Skin of body (tissue), 2 donors: ENCODE measurements around the gene TPGS2. TPM values are rescaled to one million over a fixed set of nuclear protein-coding genes. Genes with fewer than 3 reads are reported as not detected.
A peak's percentile ranks its signal among the peaks of the same experiment; 100 is the strongest.
"Not testable (repeated sequence)": the region's sequence is repeated elsewhere in the genome, so short reads cannot be mapped to it uniquely, and the experiment has no call there.

Experiments
- DNase-seq: peaks from one replicate; lab custom pipeline; 2025; lab: John Stamatoyannopoulos, UW
- total RNA-seq: library from RNA; depleted of rRNA; stranded (reverse); fragments of >200 nt; gene quantifications from one replicate; pipeline ENCODE4 v1.2.3, GENCODE V29; 2014

Gene TPGS2
- total RNA-seq, 1 donor from 2014 or later, result 38.3 TPM

DNA sequence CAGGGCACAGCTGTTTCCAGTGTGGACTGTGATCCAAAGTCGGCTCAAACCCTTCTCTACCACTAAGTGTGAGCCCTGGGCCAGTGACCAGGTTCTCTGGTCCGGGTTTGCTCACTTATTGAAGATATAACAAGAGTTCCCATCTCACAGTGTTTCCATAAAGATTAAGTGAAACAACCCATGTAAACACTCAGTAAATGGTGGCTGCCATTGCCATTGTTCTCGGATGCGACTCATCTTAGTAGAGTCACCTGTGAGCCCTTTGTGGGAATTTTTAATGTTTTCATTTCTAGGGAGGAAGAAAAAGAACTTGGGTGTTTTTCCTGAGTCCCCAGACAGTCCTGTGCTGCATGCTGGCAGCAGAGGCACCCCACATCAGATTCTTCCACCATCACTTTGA is 53.4 kb downstream of the TPGS2 start:
- DNase-seq, result no peak

DNA sequence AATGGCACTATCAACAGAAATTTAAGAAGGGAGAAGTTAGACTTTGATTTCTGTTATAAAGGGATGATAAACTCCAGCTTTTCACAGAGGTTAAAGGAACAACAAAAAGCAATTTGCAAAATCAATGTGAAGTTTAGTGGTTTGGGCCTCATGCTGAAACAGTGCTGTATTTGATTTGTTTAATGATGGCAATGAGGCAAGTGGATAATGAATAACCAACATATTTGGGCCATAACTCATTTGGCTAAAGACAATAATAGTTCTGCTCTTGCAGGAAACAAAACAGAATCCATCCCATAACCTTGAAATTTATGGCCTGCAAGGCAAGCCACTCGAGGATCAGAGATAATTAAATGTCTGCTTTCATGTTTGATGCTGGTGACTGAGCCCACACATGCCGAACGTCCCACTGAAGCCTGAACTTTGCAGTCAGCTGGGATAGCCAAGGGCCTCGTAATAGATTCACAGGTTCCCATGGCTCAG is 56.5 kb downstream of the TPGS2 start:
- peak; percentile 18 for DNase-seq

DNA sequence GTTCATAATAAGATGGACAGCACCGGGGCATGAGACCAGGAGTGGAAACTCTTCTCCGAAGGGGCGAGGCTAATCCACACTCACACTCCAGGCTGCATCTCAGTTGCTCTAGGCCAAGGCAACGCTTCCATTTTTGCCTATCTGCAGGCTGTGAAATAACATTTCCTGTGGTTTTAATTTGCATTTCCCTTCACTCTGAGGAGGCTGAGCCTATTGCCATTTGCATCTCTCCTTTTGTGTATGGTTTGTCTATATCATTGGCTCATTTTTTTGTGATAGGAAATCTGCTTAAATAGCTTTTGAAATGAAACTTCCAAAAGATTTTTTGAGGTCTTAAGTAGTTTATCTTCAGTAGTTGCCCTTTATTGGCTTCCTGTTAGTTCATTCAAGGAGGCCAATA is 57.6 kb downstream of the TPGS2 start:
- DNase-seq, result no peak

DNA sequence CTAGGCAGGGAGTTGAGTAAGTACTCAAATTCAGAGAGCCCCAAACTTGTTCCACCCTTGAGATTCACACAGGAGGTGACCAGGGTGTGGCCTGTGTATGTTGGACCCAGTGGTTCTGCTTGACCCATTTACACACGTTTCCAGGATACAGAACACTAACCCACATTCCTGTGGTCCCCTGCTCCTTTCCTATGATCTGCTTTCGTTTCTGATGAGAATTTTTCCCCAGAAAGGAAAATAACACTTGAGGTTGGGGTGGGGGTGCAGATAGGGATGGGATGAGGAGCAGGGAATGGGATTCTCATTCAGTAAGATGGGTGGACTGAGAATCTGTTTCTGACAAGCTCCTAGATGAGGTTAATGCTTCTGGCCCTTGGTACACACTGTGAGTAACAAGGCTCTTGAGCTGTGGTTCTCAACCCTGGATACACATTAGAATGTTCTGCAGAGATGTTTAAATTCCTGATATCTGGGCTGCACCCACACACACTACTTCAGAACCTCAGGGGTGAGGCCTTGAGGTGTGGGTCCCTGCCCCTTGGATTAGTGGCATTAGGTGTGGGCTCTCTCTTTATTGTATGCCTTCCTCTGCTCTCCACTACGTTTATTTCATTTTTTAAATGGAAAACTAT is 58.4 kb downstream of the TPGS2 start:
- DNase-seq, result no peak

DNA sequence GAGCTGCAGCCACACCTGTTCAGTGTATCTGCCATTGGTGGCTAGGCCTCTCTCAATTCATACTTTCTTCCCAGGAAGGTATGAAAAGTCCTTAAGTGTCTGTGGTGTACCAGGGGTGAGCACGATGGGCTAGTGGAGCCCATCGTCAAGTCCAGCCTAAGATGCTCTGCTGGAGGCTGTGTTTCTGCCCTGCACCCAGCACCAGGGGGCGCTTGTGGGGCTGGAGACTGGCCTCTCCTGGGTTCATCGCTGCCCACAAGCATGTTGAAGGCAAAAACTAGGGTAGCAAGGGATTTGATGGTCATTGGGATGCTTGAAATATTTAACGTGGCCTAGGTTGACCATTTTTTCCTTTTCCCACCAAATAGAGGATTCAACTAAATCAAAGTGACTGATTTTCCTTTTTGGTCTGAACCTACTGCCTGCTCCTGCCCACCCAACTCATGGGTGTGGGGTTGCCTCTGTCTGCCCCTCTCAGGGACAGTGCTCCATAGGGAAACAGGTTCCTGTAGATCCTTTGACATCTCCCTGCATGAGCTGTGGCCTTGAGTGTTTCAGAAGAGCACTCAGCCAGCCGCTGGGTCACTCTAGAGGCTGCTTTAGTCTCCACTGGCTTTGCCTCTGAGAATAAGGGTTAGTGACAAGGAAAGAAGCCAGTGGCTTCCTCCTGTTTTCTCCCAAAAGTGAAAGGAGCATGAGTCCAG is 59.0 kb downstream of the TPGS2 start:
- DNase-seq, result no peak

DNA sequence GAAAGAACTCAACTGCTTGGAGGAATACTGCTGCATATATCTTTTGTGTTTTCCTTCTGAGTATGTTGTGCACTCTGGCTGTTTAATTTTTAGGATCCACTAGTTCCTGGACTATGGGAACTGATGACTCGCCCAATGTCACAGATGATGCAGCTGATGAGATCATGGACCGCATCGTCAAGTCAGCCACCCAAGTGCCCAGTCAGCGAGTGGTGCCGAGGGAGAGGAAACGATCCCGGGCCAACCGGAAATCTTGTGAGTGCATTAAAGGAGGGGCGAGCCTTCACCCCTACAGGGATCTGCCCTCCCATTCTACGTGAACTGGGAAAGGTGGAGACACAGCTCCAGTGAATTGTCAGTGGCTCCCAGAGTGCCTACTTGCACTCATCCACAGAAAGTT is 59.6 kb downstream of the TPGS2 start:
- DNase-seq, result no peak

DNA sequence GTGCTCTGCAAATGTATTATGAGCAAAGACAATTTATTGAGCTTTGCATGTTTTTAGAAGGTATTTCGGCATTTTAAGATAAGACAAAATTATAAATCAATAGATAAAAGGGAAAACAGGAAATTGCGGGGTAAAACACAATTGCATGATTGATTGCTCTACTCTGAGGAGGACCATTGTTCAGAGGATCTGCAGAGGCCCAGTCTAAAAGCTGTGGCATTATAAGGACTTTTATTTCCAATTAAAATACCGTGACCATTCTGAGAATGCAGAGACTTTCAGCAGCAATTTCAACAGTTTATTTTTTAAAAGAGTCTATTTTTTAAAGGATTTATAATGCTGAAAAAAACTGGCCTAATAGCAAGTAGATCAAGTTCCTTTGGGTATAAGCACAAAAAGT is 62.0 kb downstream of the TPGS2 start:
- peak; percentile 27 for DNase-seq

DNA sequence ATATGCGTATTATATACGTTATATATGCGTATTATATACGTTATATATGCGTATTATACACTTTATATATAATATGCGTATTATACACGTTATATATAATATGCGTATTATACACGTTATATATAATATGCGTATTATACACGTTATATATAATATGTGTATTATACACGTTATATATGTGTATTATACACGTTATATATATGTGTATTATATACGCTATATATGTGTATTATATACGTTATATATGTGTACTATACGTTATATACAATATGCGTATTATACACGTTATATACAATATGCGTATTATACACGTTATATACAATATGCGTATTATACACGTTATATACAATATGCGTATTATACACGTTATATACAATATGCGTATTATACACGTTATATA is 65.8 kb downstream of the TPGS2 start:
- not testable (repeated sequence) for DNase-seq

DNA sequence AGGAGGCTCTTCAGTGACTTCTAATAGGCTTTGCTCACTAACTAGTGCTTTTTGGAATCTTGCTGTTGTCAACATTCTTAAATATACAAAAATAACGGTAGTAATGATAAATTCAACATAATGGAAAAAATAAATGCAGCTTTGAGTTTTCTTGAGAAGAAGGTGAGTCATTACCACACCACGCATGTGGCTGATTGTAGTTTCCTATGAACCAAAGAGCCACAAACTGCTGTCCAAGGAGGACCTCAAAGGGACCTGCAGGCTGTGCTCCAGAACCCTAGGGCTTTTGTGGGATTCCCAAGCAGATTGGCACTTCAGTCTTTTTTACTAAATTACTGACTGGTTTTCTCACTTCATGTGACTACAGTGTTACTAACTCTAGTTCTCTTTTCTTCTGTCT is 66.7 kb downstream of the TPGS2 start:
- no peak for DNase-seq

DNA sequence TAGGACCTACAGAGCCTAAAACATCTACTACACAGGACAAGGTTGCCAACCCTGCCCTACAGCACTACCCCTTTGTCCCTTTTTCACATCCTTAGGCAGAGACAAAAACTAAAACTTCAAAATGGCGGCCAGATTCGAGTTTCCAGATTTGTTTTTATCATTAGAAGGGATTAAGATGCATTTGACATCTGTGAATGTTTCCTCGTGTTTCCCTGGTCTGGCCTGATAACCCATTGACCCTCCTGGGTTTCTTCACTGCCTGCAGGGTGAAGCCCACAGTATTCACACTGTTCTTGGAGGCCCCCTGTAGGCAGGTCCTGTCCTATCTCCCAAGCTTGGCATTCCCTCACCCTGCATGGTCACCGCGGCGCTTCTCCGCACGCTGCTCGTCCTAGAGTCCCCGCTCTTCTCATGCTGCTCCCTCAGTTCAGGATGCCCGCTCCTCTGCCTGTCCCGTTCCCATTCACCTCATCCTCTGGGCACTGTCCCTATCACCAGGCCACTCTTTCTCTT is 67.6 kb downstream of the TPGS2 start:
- no peak for DNase-seq

DNA sequence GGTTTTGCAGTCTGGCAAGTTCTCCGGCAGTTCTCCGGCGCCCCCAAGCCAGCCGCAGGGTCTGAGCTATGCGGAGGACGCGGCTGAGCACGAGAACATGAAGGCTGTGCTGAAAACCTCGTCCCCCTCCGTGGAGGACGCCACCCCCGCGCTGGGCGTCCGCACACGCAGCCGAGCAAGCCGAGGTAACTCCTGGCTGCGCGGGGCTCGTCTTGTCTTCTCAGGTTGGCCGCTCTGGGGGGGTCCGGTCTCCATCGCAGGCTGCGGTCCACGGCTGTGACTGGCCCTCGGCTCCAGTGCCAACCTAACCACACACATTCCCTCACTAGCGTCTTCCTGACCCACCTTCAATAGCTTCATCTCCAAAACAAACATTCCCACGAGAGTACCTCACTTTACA is 68.2 kb downstream of the TPGS2 start:
- DNase-seq, result no peak

DNA sequence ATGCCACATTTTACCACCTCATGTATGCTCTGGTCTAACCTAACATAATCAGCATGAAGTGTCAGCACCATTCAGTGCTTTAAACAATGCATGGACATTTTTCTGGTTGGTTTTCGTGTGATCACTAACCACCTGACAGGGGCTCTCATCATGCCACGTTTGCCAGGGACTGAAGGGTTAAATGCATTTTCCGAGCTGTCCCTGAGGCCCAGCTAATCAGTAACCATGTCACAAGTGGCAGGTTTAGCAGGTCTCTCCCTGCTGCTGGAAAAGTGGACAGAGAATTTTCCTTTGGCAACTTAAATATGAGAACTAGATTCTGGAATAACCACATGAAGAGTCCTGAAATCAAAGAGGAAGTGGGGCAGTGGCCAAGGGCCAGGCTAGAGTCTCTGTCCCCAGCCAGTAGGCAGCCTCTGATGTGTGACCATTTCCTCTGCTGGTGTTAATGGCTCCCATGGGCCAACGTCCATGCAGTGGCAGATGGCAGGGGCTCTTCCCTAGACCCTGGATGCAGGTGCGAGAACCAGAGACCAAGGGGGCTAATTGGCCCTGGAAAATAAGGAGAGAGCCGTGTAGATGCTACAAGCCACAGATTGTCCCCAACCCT is 69.5 kb downstream of the TPGS2 start:
- DNase-seq, result no peak

DNA sequence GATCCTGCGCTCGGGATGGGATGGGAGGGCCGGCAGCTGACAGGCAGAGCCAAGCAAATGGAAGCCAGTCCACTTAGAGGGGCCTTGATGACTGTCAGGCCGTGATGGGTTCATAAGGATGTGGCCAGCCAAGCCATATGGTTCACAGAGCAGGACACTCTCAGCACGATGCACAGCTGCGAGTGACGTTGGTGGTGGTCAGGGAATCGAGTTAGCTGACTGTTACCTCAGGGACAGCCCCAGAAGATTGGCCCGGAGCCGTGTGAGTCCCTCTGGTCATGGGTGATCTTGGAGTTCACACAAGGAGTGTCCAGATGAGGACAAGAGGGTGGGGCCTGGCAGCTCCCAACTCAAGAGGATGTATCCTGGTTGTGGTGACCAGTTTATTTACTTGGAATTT is 70.2 kb downstream of the TPGS2 start:
- DNase-seq, result no peak

DNA sequence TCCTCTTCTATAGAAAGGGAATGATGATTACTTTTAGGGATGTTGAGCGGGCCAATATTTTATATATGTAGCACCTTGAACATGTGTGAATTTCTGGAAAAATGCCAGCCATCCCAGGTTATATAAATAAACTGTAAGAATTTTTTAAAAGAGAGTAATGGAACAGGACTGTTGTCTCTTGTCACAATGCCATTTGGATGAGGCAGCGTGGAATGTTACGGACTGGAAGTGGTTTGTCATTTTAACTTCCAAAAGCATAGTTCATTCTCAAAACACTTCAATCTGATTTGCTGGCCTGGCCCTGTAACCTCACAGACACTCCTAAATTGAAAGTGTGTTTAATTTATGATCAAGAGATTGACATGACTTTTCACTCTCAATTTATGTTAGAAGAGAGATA is 70.8 kb downstream of the TPGS2 start:
- peak; percentile 11 for DNase-seq

DNA sequence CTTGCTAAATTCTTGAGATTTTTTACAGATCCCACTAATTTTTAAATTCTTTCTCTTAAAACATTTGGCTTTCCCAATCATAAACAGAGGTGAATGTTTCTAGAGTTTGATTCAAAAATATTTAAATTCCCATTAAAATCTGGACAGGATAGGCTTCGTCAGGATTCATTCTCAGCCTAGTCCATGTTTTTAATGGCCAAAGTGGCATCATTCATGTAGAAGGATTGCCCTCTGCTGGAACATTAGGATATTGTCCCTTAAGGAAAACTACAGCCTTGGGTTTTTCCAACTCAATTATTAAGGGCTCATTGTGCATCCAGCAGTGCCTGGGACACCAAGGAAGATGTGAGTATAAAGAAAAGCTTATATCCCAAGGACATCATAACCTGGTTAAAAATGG is 71.7 kb downstream of the TPGS2 start:
- peak; percentile 52 for DNase-seq

DNA sequence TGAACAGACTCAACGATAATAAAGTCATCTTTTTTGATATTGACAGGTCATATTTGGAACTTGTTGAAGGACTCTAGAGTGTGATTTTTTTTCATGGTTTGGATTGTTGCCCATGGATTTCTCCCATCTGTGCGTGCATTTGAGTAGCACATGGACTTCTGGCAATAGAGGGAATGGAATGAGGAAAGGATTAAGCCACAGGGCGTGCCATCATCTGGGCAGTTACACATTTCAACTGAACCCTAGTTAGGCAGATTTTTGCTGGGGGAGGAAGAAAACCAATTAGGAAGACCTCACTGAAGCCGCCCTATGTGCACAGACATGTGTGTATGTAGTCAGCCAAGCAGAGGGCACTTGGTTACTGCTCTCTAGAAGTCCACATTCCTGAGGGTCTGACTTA is 72.6 kb downstream of the TPGS2 start:
- DNase-seq, result peak; percentile 45

DNA sequence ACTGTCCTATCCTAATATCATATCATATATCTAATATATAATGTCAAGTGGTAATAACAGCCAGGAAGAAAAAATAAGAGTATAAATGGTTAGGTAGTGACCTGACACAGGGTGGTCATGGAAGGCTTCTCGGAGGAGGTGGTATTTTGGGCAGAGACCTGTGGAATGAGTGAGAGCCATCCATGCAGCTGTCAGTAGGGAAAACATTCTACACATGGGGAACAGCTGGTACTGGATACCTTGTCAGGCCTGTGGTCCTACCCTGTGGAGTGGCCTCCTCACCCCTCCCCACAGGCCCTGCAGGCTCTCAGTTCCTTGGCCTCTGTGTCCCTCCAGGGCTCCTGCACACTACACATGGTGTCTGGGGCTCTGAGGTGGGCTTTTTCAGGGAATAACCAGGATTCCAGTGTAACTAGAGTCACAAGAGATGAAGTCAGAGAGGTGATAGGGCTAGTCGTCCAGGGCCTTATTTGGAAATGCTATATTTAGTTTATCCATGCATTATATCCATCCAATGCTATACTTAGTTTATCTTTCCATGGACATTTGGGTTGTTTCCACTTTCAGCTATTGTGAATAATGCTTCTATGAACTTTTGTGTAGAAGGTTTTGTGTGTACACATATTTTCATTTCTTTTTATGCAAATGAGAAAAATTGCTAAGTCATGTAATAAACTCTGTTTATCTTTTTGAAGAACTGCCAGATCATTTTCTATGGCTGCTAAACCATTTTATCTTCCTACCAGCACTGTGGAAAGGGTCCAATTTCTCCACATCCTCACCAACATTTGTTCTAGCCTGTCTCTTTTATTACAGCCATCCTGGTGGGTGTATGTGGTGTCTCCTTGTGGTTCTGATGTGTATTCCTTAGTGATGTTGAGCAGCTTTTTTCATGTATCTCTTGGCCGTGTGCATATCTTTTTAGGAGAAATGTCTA is 75.6 kb downstream of the TPGS2 start:
- no peak for DNase-seq

DNA sequence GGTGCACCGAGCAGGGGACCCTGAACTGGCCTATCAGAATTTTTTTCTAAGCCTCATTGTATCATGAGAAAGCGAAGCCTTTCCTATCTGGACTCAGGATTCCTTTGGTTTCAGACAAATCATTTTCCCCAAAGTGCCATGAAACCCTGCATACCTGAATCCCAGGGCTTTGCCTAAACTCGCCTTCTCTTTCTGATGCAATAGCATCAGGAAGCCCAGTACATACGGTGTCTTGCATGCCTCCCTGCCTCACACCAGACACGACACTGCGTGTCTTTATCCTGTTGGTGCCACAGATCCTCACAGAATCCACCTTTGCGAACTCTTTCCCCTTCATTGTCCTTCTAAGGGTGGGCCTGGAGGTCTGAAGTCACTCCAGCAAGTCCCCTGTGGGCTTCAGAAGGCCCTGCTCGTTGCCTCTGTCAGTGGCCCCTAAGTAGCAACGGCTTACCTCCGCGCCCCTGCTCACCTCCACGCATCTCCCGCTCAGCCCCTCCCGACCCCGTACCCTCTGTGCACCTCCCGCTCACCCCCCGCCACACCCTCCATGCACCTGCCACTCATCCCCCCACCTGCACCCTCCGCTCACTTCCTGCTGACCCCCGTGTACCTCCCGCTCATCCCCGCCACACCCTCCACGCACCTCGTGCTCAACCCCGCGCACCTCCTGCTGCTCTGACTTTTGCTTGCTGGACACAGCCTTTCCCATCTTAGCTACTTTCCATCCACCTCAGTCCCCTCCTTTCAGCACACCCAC is 83.4 kb downstream of the TPGS2 start:
- no peak for DNase-seq

DNA sequence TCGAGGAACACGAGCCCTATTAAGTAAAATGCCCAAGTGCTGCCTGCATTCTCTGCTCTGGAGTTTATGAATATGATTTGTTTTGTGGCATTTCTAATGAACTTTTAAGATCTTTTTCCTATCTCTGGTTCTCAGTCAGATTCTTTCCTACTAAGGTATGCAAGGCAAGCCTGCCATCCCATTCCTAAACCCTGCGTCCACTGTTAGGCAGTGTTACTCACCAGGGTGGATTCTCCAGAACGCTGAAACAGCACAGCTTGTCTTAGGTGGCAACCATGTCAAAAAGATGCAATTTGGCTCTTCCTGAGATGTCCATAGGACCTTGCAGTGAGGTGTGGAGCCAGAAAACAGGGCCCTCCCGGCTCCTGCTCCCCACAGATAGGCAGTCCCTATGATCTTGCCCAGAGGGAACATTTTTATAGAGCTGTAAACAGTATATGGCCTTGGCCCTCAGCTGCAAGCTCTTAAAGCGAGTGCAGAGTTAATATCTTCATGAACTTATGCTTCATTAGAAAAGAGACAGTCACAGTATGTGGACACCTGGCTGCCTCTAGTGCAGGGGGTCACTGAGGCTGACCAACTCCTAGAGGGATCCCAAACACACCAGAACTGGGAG is 84.4 kb downstream of the TPGS2 start:
- no peak for DNase-seq
